T-cell (primary cell): ENCODE measurements around the gene FCF1. TPM values are rescaled to one million over a fixed set of nuclear protein-coding genes. Genes with fewer than 3 reads are reported as not detected.

Source experiments
- ATAC-seq, 4 experiments: fragments of 200-7000 bp in 3 of 4; fragments of 150-1000 bp in 1 of 4; cut with Tn5 transposase; replicated peaks in 1 of 4; 1 replicate in 3 of 4; 2 replicates in 1 of 4; pipeline ENCODE4 v1.10.0; 2021; ENCODE audit warnings: moderate library complexity in 3 of 4, mild to moderate bottlenecking in 2 of 4, moderate number of reproducible peaks in 1 of 4
- CTCF ChIA-PET, 2 donors: fragments of 300-600 bp; sonication (Branson Sonifier 250); formaldehyde crosslinking; loops; one replicate each; lab custom pipeline; 2022; ENCODE audit warnings: antibody characterized with exemption in 2 of 2; lab: Charles Lee
- POLR2A ChIA-PET, 2 donors: fragments of 300-600 bp; sonication (Branson Sonifier 250); formaldehyde crosslinking; loops; one replicate each; lab custom pipeline; 2022; ENCODE audit warnings: antibody characterized with exemption in 2 of 2; lab: Charles Lee
- DNase-seq, 35 experiments: peaks; one replicate each; pipeline versions ENCODE4 v3.0.0 to v3.0.0-alpha.2; 2013 to 2023
- H3K27ac ChIP-seq: one replicate; pipeline ENCODE4 v1.5.1; 2013; ENCODE audit warnings: low read length
- H3K27me3 ChIP-seq, 2 experiments: replicated peaks in 1 of 2; 1 replicate in 1 of 2; 2 replicates in 1 of 2; pipeline versions ENCODE4 v1.6.1 to v1.7.0; 2013; ENCODE audit warnings: low read length in 1 of 2, mixed read lengths in 1 of 2; ENCODE audit not compliant: control insufficient read depth in 2 of 2, insufficient read depth in 2 of 2; ENCODE audit errors: extremely low read depth in 1 of 2
- H3K36me3 ChIP-seq, 2 donors: 1 replicate in 1 of 2; 2 replicates in 1 of 2; pipeline versions ENCODE4 v1.6.1 to v1.7.0; 2013; ENCODE audit warnings: low read length in 1 of 2; ENCODE audit not compliant: control insufficient read depth in 2 of 2, insufficient read depth in 1 of 2; ENCODE audit errors: extremely low read depth in 1 of 2
- H3K4me1 ChIP-seq, 2 experiments: 1 replicate in 1 of 2; 2 replicates in 1 of 2; pipeline versions ENCODE4 v1.6.1 to v1.7.0; 2013; ENCODE audit warnings: low read length in 2 of 2, mixed read lengths in 1 of 2; ENCODE audit not compliant: insufficient read depth in 2 of 2, control insufficient read depth in 1 of 2; ENCODE audit errors: extremely low read depth in 1 of 2
- H3K4me3 ChIP-seq, 2 donors: 1 replicate in 1 of 2; 2 replicates in 1 of 2; pipeline versions ENCODE4 v1.5.1 to v1.7.0; 2013; ENCODE audit warnings: mild to moderate bottlenecking in 2 of 2, low read length in 1 of 2, moderate library complexity in 1 of 2; ENCODE audit not compliant: control insufficient read depth in 1 of 2; ENCODE audit errors: extremely low read depth in 1 of 2
- H3K9me3 ChIP-seq: 2 replicates; pipeline ENCODE4 v1.7.0; 2013
- H3K27ac Mint-ChIP-seq, 2 donors: one replicate each; pipeline ENCODE4 v1.8.0; 2020 to 2021; ENCODE audit warnings: mild to moderate bottlenecking in 2 of 2, mixed read lengths in 2 of 2
- H3K27me3 Mint-ChIP-seq, 2 donors: one replicate each; pipeline ENCODE4 v1.8.0; 2021 to 2022; ENCODE audit warnings: mixed read lengths in 2 of 2
- H3K36me3 Mint-ChIP-seq: one replicate; pipeline ENCODE4 v1.8.0; 2021; ENCODE audit warnings: mixed read lengths
- H3K4me1 Mint-ChIP-seq, 3 donors: one replicate each; pipeline ENCODE4 v1.8.0; 2020 to 2022; ENCODE audit warnings: mixed read lengths in 3 of 3, mild to moderate bottlenecking in 1 of 3
- H3K4me3 Mint-ChIP-seq, 3 donors: one replicate each; pipeline ENCODE4 v1.8.0; 2020 to 2022; ENCODE audit warnings: mild to moderate bottlenecking in 3 of 3, mixed read lengths in 3 of 3, moderate library complexity in 3 of 3
- H3K9me3 Mint-ChIP-seq, 3 donors: one replicate each; pipeline ENCODE4 v1.8.0; 2020 to 2022; ENCODE audit warnings: mixed read lengths in 3 of 3
- WGBS: methylation state at CpG from one replicate; pipeline ENCODE4 v1.1.5; 2013; ENCODE audit warnings: missing lambda C conversion rate; ENCODE audit not compliant: insufficient coverage; 5-methylcytosine and 5-hydroxymethylcytosine counted together
- total RNA-seq, 35 experiments: library from RNA in 6 of 35; stranded (reverse) in 6 of 35; fragments of 120-200 nt in 1 of 35; gene quantifications; one replicate each; pipeline versions ENCODE4 v1.2.1 to v1.2.4 and lab custom pipeline; 2013 to 2026

Gene FCF1
- total RNA-seq, 5 donors from 2014 or later (not counting 1 experiment from before 2014, with no cell fraction given) = 38.8 to 48.8 (median 44.8) TPM

- no peaks in the 10 kb centered on the region for H3K9me3 ChIP-seq
- CTCF ChIA-PET = no interaction called here
- H3K4me1 ChIP-seq = no peaks in the 10 kb centered on the region
- Mint-ChIP-seq H3K27ac (no peak overlapping the region), H3K36me3 (peaks cover 33% of the 10 kb centered on the region), H3K9me3 (peaks cover 5 to 6% (median 6%) of the 10 kb centered on the region in 3 donors), H3K4me3 (no peak overlapping the region), H3K4me1 (peaks cover 31 to 55% (median 49%) of the 10 kb centered on the region in 3 donors), H3K27me3 (no peaks in the 10 kb centered on the region)
- H3K4me3 ChIP-seq = no peak overlapping the region
- no peak overlapping the region for H3K27ac ChIP-seq
- ATAC-seq (no peak), DNase-seq (no peak)
- POLR2A ChIA-PET = interaction anchor here (0.7 kb wide), 2 partner anchors 31 to 145 kb away, joined by 5 to 6 read pairs; no protein-coding TSS in a partner anchor
- H3K36me3 ChIP-seq = peaks cover 0 to 3% of the 10 kb centered on the region in 2 donors
- H3K27me3 ChIP-seq = no peaks in the 10 kb centered on the region
- WGBS = no CpG with 5 or more reads among the region's 2 CpGs
Measured at GRCh38 chr14:74704656-74705055, 8.3 kb upstream of the FCF1 start.

- Mint-ChIP-seq H3K36me3 (peaks cover 32% of the 10 kb centered on the region), H3K27me3 (no peaks in the 10 kb centered on the region), H3K9me3 (peaks cover 5 to 6% (median 6%) of the 10 kb centered on the region in 3 donors), H3K4me3 (no peak overlapping the region), H3K4me1 (peaks cover 42 to 58% (median 52%) of the 10 kb centered on the region in 3 donors), H3K27ac (no peak overlapping the region)
- Histone ChIP-seq H3K27ac (no peak overlapping the region), H3K27me3 (no peaks in the 10 kb centered on the region), H3K4me1 (peaks cover 0 to 2% of the 10 kb centered on the region in 2 experiments), H3K9me3 (no peaks in the 10 kb centered on the region), H3K4me3 (no peak overlapping the region), H3K36me3 (peaks cover 0 to 3% of the 10 kb centered on the region in 2 donors)
- DNase-seq (no peak), ATAC-seq (no peak)
- no CpG with 5 or more reads among the region's 5 CpGs for WGBS
- ChIA-PET POLR2A (interaction anchor here (0.5 to 0.6 kb wide), 2 partner anchors 130 to 1680 kb away, joined by 3 read pairs; no protein-coding TSS in a partner anchor), CTCF (interaction anchor here in 1 of 2 donors (0.6 to 1.2 kb wide), 2 partner anchors 97 to 761 kb away, joined by 3 to 5 read pairs; no protein-coding TSS in a partner anchor)
Measured at GRCh38 chr14:74705613-74706500, 7.1 kb upstream of the FCF1 start.

- Mint-ChIP-seq H3K4me1 (peaks cover 63 to 67% (median 67%) of the 10 kb centered on the region in 3 donors), H3K9me3 (no peaks in the 10 kb centered on the region), H3K36me3 (peaks cover 11% of the 10 kb centered on the region), H3K27me3 (no peaks in the 10 kb centered on the region), H3K4me3 (peak overlapping the region in 2 of 3 donors; percentile 7 to 32), H3K27ac (no peak overlapping the region)
- ChIA-PET POLR2A (no interaction called here), CTCF (interaction anchor here in 1 of 2 donors (1.0 kb wide), 2 partner anchors 101 to 102 kb away, joined by 3 to 4 read pairs; no protein-coding TSS in a partner anchor)
- Histone ChIP-seq H3K36me3 (peaks cover 0 to 3% of the 10 kb centered on the region in 2 donors), H3K4me1 (peaks cover 15% of the 10 kb centered on the region in 2 experiments), H3K9me3 (no peaks in the 10 kb centered on the region), H3K27me3 (no peaks in the 10 kb centered on the region), H3K27ac (no peak overlapping the region), H3K4me3 (no peak overlapping the region)
- DNase-seq = no peak
- no peak for ATAC-seq
- no CpG with 5 or more reads among the region's 1 CpG for WGBS
Measured at GRCh38 chr14:74710480-74710879, 2.5 kb upstream of the FCF1 start.

GRCh38 chr14:74711651-74712050, 1.3 kb upstream of the FCF1 start:
- no peak overlapping the region for H3K4me3 ChIP-seq
- H3K4me1 ChIP-seq = peaks cover 15% of the 10 kb centered on the region in 2 experiments
- Mint-ChIP-seq H3K27me3 (no peaks in the 10 kb centered on the region), H3K27ac (no peak overlapping the region), H3K36me3 (peaks cover 20% of the 10 kb centered on the region), H3K4me1 (peaks cover 63 to 68% (median 64%) of the 10 kb centered on the region in 3 donors), H3K4me3 (peak overlapping the region; percentile 58 to 93 (median 92)), H3K9me3 (no peaks in the 10 kb centered on the region)
- ChIA-PET CTCF (no interaction called here), POLR2A (interaction anchor here in 1 of 2 donors (0.6 kb wide), 2 partner anchors 172 to 209 kb away, joined by 4 read pairs; no protein-coding TSS in a partner anchor)
- peaks cover 0 to 14% of the 10 kb centered on the region in 2 donors for H3K36me3 ChIP-seq
- 100% methylated on average over 1 of the region's 5 CpGs for WGBS
- H3K9me3 ChIP-seq = no peaks in the 10 kb centered on the region
- H3K27me3 ChIP-seq = no peaks in the 10 kb centered on the region
- no peak overlapping the region for H3K27ac ChIP-seq
- ATAC-seq = no peak
- no peak for DNase-seq

GRCh38 chr14:74713395-74713735, 421 bp downstream of the FCF1 start:
- peak overlapping the region; percentile 79 for H3K27ac ChIP-seq
- H3K36me3 ChIP-seq = peaks cover 0 to 24% of the 10 kb centered on the region in 2 donors
- no peaks in the 10 kb centered on the region for H3K27me3 Mint-ChIP-seq
- H3K27me3 ChIP-seq = no peaks in the 10 kb centered on the region
- ATAC-seq = no peak
- ChIA-PET POLR2A (interaction anchor here in 1 of 2 donors (0.7 kb wide), 1 partner anchor 17 kb away, joined by 3 read pairs; no protein-coding TSS in a partner anchor), CTCF (no interaction called here)
- H3K4me1 Mint-ChIP-seq = peaks cover 57 to 63% (median 61%) of the 10 kb centered on the region in 3 donors
- H3K4me3 ChIP-seq = peak overlapping the region; percentile 68 to 97
- peak overlapping the region; percentile 88 to 94 for H3K27ac Mint-ChIP-seq
- peaks cover 23% of the 10 kb centered on the region for H3K36me3 Mint-ChIP-seq
- H3K9me3 Mint-ChIP-seq = no peaks in the 10 kb centered on the region
- no peaks in the 10 kb centered on the region for H3K9me3 ChIP-seq
- peaks cover 15% of the 10 kb centered on the region in 2 experiments for H3K4me1 ChIP-seq
- WGBS = 19% methylated on average over 6 of the region's 6 CpGs
- peak overlapping the region; percentile 92 to 93 (median 93) for H3K4me3 Mint-ChIP-seq
- no peak for DNase-seq

GRCh38 chr14:74720526-74720925, 7.6 kb downstream of the FCF1 start:
- CTCF ChIA-PET = interaction anchor here in 1 of 2 donors (0.7 kb wide), 1 partner anchor 860 kb away, joined by 3 read pairs; no protein-coding TSS in a partner anchor
- Mint-ChIP-seq H3K27me3 (no peaks in the 10 kb centered on the region), H3K27ac (no peak overlapping the region), H3K4me1 (peaks cover 4 to 9% (median 5%) of the 10 kb centered on the region in 3 donors), H3K4me3 (no peak overlapping the region), H3K36me3 (peaks cover 39% of the 10 kb centered on the region), H3K9me3 (no peaks in the 10 kb centered on the region)
- no peak overlapping the region for H3K27ac ChIP-seq
- DNase-seq (no peak), ATAC-seq (no peak)
- H3K36me3 ChIP-seq = peaks cover 6 to 56% of the 10 kb centered on the region in 2 donors
- no peaks in the 10 kb centered on the region for H3K4me1 ChIP-seq
- H3K9me3 ChIP-seq = no peaks in the 10 kb centered on the region
- H3K27me3 ChIP-seq = no peaks in the 10 kb centered on the region
- POLR2A ChIA-PET = interaction anchor here in 1 of 2 donors (0.7 kb wide), 1 partner anchor 75 kb away, joined by 3 read pairs; no protein-coding TSS in a partner anchor
- no peak overlapping the region for H3K4me3 ChIP-seq
